ENCODE data around the gene NKIRAS2.

NKIRAS2 gene

GRCh38 chr17:41996855-41997164 lies 23.1 kb upstream of the NKIRAS2 start:
- no peak overlapping the region for H3K4me3 ChIP-seq (ENCODE audit: control insufficient read depth, low read depth, low read length)
- DNase-seq (ENCODE audit: low read depth) = no peak
- no peak for TF ChIP-seq CTCF (IDR thresholded peaks at IDR 0.05; ENCODE audit: control insufficient read depth, insufficient read depth, low read depth, low read length, missing control alignments)

- H3K4me3 ChIP-seq (ENCODE audit: control insufficient read depth, low read depth, low read length) = no peak overlapping the region
- DNase-seq (ENCODE audit: low read depth) = no peak
- TF ChIP-seq CTCF (IDR thresholded peaks at IDR 0.05; ENCODE audit: control insufficient read depth, insufficient read depth, low read depth, low read length, missing control alignments) = no peak
Measured at GRCh38 chr17:41998497-41998896, 21.4 kb upstream of the NKIRAS2 start.

GRCh38 chr17:42000413-42001133 lies 19.3 kb upstream of the NKIRAS2 start:
- DNase-seq (ENCODE audit: low read depth) = no peak
- TF ChIP-seq CTCF (IDR thresholded peaks at IDR 0.05; ENCODE audit: control insufficient read depth, insufficient read depth, low read depth, low read length, missing control alignments) = no peak
- H3K4me3 ChIP-seq (ENCODE audit: control insufficient read depth, low read depth, low read length) = no peak overlapping the region

DNA sequence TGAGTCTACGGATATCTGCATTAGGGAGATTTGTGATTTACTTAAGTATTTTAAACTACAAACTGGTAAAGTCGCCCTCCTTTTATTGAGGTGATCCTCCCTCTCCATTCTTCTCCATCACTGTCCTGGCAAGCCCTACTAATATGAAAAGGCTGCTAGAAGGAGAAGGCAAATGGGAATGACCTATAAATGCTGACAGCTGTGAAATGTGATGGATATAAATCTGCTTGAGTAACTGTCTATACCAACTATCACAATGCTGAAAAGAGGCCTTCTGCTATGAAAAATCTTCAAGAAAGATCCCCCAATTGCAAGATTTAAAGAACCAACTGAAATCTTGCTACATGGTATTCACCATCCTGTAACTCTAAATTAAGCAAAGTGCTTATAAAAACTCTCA lies 18.2 kb upstream of the NKIRAS2 start:
- H3K4me3 ChIP-seq (ENCODE audit: control insufficient read depth, low read depth, low read length) = no peak overlapping the region
- no peak for DNase-seq (ENCODE audit: low read depth)
- TF ChIP-seq CTCF (IDR thresholded peaks at IDR 0.05; ENCODE audit: control insufficient read depth, insufficient read depth, low read depth, low read length, missing control alignments) = no peak

DNA sequence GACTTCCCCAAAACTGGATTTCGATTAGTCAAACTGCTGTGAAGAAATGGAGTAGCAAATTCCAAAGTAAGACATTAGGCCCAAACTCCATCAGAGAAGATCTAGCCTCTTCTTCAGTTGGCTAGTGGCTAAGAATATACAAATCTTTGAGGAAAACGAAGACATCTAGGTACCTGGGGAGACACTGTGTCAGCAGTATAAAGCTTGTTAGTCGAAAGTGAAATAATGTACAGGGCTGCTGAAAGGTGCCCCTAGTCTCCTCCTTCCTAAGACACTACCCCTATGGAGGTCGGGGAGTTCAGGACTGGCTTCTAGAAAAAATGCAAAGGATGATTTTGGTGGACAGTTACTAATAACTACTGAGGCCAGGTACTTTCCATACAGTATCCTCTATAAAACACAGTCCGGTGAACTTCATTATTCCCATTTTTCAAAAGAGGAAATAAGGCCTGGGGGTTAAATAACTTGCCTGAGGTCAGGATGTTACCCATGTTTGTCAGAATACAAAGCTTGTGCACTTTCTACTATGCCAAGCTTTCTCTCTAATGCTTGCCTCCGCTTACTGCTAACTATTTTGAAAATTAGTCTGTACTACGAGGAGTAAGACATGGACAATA lies 17.6 kb upstream of the NKIRAS2 start:
- TF ChIP-seq CTCF (IDR thresholded peaks at IDR 0.05; ENCODE audit: control insufficient read depth, insufficient read depth, low read depth, low read length, missing control alignments) = no peak
- H3K4me3 ChIP-seq (ENCODE audit: control insufficient read depth, low read depth, low read length) = no peak overlapping the region
- no peak for DNase-seq (ENCODE audit: low read depth)

GRCh38 chr17:42002792-42003301 lies 17.0 kb upstream of the NKIRAS2 start:
- TF ChIP-seq CTCF (IDR thresholded peaks at IDR 0.05; ENCODE audit: control insufficient read depth, insufficient read depth, low read depth, low read length, missing control alignments) = no peak
- no peak for DNase-seq (ENCODE audit: low read depth)
- H3K4me3 ChIP-seq (ENCODE audit: control insufficient read depth, low read depth, low read length) = no peak overlapping the region
